Activated CD8-positive, alpha-beta T cell treated with anti-CD3 and anti-CD28 coated beads, Interleukin-2, amount 10 ng/mL, durations not matched to agents 7 days and 5 days (primary cell): ENCODE measurements around the gene STAMBP. TPM values are rescaled to one million over a fixed set of nuclear protein-coding genes. Genes with fewer than 3 reads are reported as not detected.

ENCODE experiments used
- ATAC-seq: fragments of 150-1000 bp; cut with Tn5 transposase; one replicate; pipeline ENCODE4 v1.10.0; 2021; ENCODE audit warnings: moderate library complexity
- CTCF ChIA-PET: fragments of 350-600 bp; sonication (Branson Sonifier 250); formaldehyde crosslinking; loops from one replicate; lab custom pipeline; 2021; ENCODE audit warnings: antibody characterized with exemption; lab: Charles Lee
- POLR2A ChIA-PET: fragments of 350-600 bp; sonication (Branson Sonifier 250); formaldehyde crosslinking; loops from one replicate; lab custom pipeline; 2021; ENCODE audit warnings: antibody characterized with exemption; lab: Charles Lee
- DNase-seq: peaks from one replicate; pipeline ENCODE4 v3.0.0-alpha.2; 2020
- H3K27ac Mint-ChIP-seq: one replicate; pipeline ENCODE4 v1.8.0; 2021; ENCODE audit warnings: mild to moderate bottlenecking, mixed read lengths
- H3K27me3 Mint-ChIP-seq: one replicate; pipeline ENCODE4 v1.8.0; 2021; ENCODE audit warnings: low read depth, mixed read lengths
- H3K36me3 Mint-ChIP-seq: one replicate; pipeline ENCODE4 v1.8.0; 2021; ENCODE audit warnings: low read depth, mixed read lengths
- H3K4me1 Mint-ChIP-seq: one replicate; pipeline ENCODE4 v1.8.0; 2021; ENCODE audit warnings: low read depth, mixed read lengths
- H3K4me3 Mint-ChIP-seq: one replicate; pipeline ENCODE4 v1.8.0; 2021; ENCODE audit warnings: mild to moderate bottlenecking, mixed read lengths
- H3K9me3 Mint-ChIP-seq: one replicate; pipeline ENCODE4 v1.8.0; 2022; ENCODE audit warnings: mixed read lengths; ENCODE audit not compliant: insufficient read depth
- total RNA-seq, 2 experiments: library from RNA; stranded (reverse); gene quantifications; one replicate each; pipeline ENCODE4 v1.2.3, GENCODE V29; 2021

The STAMBP gene
- total RNA-seq, 2 experiments from 2014 or later, result 33.6 to 34.9 TPM

- H3K27ac Mint-ChIP-seq, result no peak overlapping the region
- ChIA-PET POLR2A (interaction anchor here (2.8 kb wide), 1 partner anchor 355 kb away, joined by 6 read pairs; the partner anchor contains the start of gene MOB1A), CTCF (interaction anchor here (0.8 to 8.9 kb wide), 13 partner anchors 11 to 569 kb away, joined by 3 to 215 read pairs (median 6); partner anchors contain the start of gene BOLA3)
- H3K36me3 Mint-ChIP-seq, result no peaks in the 10 kb centered on the region
- no peaks in the 10 kb centered on the region for H3K9me3 Mint-ChIP-seq
- H3K27me3 Mint-ChIP-seq, result peaks cover 4% of the 10 kb centered on the region
- peaks cover 14% of the 10 kb centered on the region for H3K4me1 Mint-ChIP-seq
- ATAC-seq (no peak), DNase-seq (no peak)
- no peak overlapping the region for H3K4me3 Mint-ChIP-seq
Measured at GRCh38 chr2:73822991-73823390, 5.8 kb upstream of the STAMBP start.

GRCh38 chr2:73823416-73823815 is 5.3 kb upstream of the STAMBP start:
- H3K27me3 Mint-ChIP-seq, result peaks cover 4% of the 10 kb centered on the region
- H3K4me1 Mint-ChIP-seq, result peaks cover 16% of the 10 kb centered on the region
- H3K4me3 Mint-ChIP-seq, result no peak overlapping the region
- no peak overlapping the region for H3K27ac Mint-ChIP-seq
- DNase-seq (no peak), ATAC-seq (no peak)
- H3K36me3 Mint-ChIP-seq, result no peaks in the 10 kb centered on the region
- no peaks in the 10 kb centered on the region for H3K9me3 Mint-ChIP-seq
- ChIA-PET CTCF (interaction anchor here (0.5 to 8.9 kb wide), 37 partner anchors 10 to 575 kb away, joined by 3 to 215 read pairs (median 4); partner anchors contain the start of genes BOLA3 and MOB1A), POLR2A (interaction anchor here (1.2 to 2.8 kb wide), 2 partner anchors 104 to 355 kb away, joined by 3 to 6 read pairs; partner anchors contain the start of gene MOB1A)

- ATAC-seq (no peak), DNase-seq (peak; percentile 67)
- ChIA-PET POLR2A (interaction anchor here (1.2 to 2.8 kb wide), 2 partner anchors 103 to 354 kb away, joined by 3 to 6 read pairs; partner anchors contain the start of gene MOB1A), CTCF (interaction anchor here (0.5 to 8.9 kb wide), 51 partner anchors 9 to 763 kb away, joined by 3 to 215 read pairs (median 4); partner anchors contain the start of genes BOLA3 and MOB1A)
- H3K27me3 Mint-ChIP-seq, result peaks cover 3% of the 10 kb centered on the region
- peaks cover 19% of the 10 kb centered on the region for H3K4me1 Mint-ChIP-seq
- H3K27ac Mint-ChIP-seq, result no peak overlapping the region
- H3K9me3 Mint-ChIP-seq, result no peaks in the 10 kb centered on the region
- no peak overlapping the region for H3K4me3 Mint-ChIP-seq
- no peaks in the 10 kb centered on the region for H3K36me3 Mint-ChIP-seq
Measured at GRCh38 chr2:73823916-73824523, 4.7 kb upstream of the STAMBP start.

GRCh38 chr2:73825408-73825807 is 3.4 kb upstream of the STAMBP start:
- no peak for ATAC-seq
- ChIA-PET POLR2A (interaction anchor here (1.0 to 2.8 kb wide), 2 partner anchors 353 to 373 kb away, joined by 3 to 6 read pairs; partner anchors contain the start of genes MOB1A and MTHFD2), CTCF (interaction anchor here (1.0 to 8.9 kb wide), 13 partner anchors 9 to 353 kb away, joined by 3 to 215 read pairs (median 8); partner anchors contain the start of genes BOLA3 and MOB1A)
- H3K27ac Mint-ChIP-seq, result no peak overlapping the region
- no peak for DNase-seq
- H3K4me1 Mint-ChIP-seq, result peaks cover 30% of the 10 kb centered on the region
- H3K36me3 Mint-ChIP-seq, result no peaks in the 10 kb centered on the region
- peaks cover 2% of the 10 kb centered on the region for H3K27me3 Mint-ChIP-seq
- no peak overlapping the region for H3K4me3 Mint-ChIP-seq
- H3K9me3 Mint-ChIP-seq, result no peaks in the 10 kb centered on the region

GRCh38 chr2:73827018-73827417 is 1.7 kb upstream of the STAMBP start:
- no peaks in the 10 kb centered on the region for H3K9me3 Mint-ChIP-seq
- ChIA-PET POLR2A (interaction anchor here (0.9 to 1.1 kb wide), 2 partner anchors 100 to 351 kb away, joined by 3 to 7 read pairs; partner anchors contain the start of gene MOB1A), CTCF (interaction anchor here (0.7 to 8.9 kb wide), 52 partner anchors 12 to 760 kb away, joined by 3 to 215 read pairs (median 4); partner anchors contain the start of genes BOLA3, DGUOK, MOB1A and MTHFD2)
- peak overlapping the region; percentile 94 for H3K4me3 Mint-ChIP-seq
- H3K4me1 Mint-ChIP-seq, result peaks cover 43% of the 10 kb centered on the region
- ATAC-seq, result no peak
- DNase-seq, result peak; percentile 39
- peaks cover 12% of the 10 kb centered on the region for H3K36me3 Mint-ChIP-seq
- peaks cover 2% of the 10 kb centered on the region for H3K27me3 Mint-ChIP-seq
- no peak overlapping the region for H3K27ac Mint-ChIP-seq

- peaks cover 4% of the 10 kb centered on the region for H3K9me3 Mint-ChIP-seq
- CTCF ChIA-PET, result interaction anchor here (0.6 to 8.9 kb wide), 69 partner anchors 11 to 759 kb away, joined by 3 to 215 read pairs (median 4); partner anchors contain the start of genes BOLA3, DGUOK, MOB1A and MTHFD2
- H3K27me3 Mint-ChIP-seq, result peaks cover 2% of the 10 kb centered on the region
- no peak for ATAC-seq
- peak overlapping the region; percentile 94 for H3K27ac Mint-ChIP-seq
- peak overlapping the region; percentile 94 for H3K4me3 Mint-ChIP-seq
- POLR2A ChIA-PET, result interaction anchor here (0.5 to 1.4 kb wide), 8 partner anchors 46 to 564 kb away, joined by 3 to 16 read pairs (median 4); partner anchors contain the start of genes MOB1A and MTHFD2
- DNase-seq, result no peak
- peaks cover 48% of the 10 kb centered on the region for H3K4me1 Mint-ChIP-seq
- peaks cover 20% of the 10 kb centered on the region for H3K36me3 Mint-ChIP-seq
Measured at GRCh38 chr2:73827660-73828388, 937 bp upstream of the STAMBP start.

GRCh38 chr2:73828389-73828817 is 358 bp upstream of the STAMBP start:
- H3K27ac Mint-ChIP-seq, result peak overlapping the region; percentile 94
- peaks cover 2% of the 10 kb centered on the region for H3K27me3 Mint-ChIP-seq
- peaks cover 49% of the 10 kb centered on the region for H3K4me1 Mint-ChIP-seq
- peak overlapping the region; percentile 94 for H3K4me3 Mint-ChIP-seq
- peaks cover 4% of the 10 kb centered on the region for H3K9me3 Mint-ChIP-seq
- peaks cover 23% of the 10 kb centered on the region for H3K36me3 Mint-ChIP-seq
- no peak for DNase-seq
- CTCF ChIA-PET, result interaction anchor here (0.6 to 8.9 kb wide), 42 partner anchors 11 to 619 kb away, joined by 3 to 215 read pairs (median 4); partner anchors contain the start of genes BOLA3, DGUOK, MOB1A and MTHFD2
- POLR2A ChIA-PET, result interaction anchor here (0.5 to 1.4 kb wide), 8 partner anchors 13 to 563 kb away, joined by 3 to 16 read pairs (median 4); partner anchors contain the start of genes MOB1A and MTHFD2
- no peak for ATAC-seq

- ATAC-seq (no peak), DNase-seq (no peak)
- ChIA-PET POLR2A (no interaction called here), CTCF (no interaction called here)
- peaks cover 49% of the 10 kb centered on the region for H3K4me1 Mint-ChIP-seq
- H3K4me3 Mint-ChIP-seq, result peak overlapping the region; percentile 17
- no peaks in the 10 kb centered on the region for H3K27me3 Mint-ChIP-seq
- H3K9me3 Mint-ChIP-seq, result peaks cover 4% of the 10 kb centered on the region
- H3K36me3 Mint-ChIP-seq, result peaks cover 37% of the 10 kb centered on the region
- H3K27ac Mint-ChIP-seq, result peak overlapping the region; percentile 55
Measured at GRCh38 chr2:73830871-73831401, 2.2 kb downstream of the STAMBP start.

GRCh38 chr2:73832930-73833329 is 4.2 kb downstream of the STAMBP start:
- H3K4me1 Mint-ChIP-seq, result peaks cover 38% of the 10 kb centered on the region

GRCh38 chr2:73836141-73836943 is 7.6 kb downstream of the STAMBP start:
- Mint-ChIP-seq H3K4me3 (no peak overlapping the region), H3K27me3 (no peaks in the 10 kb centered on the region), H3K4me1 (peaks cover 12% of the 10 kb centered on the region), H3K27ac (no peak overlapping the region), H3K9me3 (peaks cover 4% of the 10 kb centered on the region), H3K36me3 (peaks cover 37% of the 10 kb centered on the region)
- ATAC-seq (no peak), DNase-seq (no peak)
- POLR2A ChIA-PET, result no interaction called here
- CTCF ChIA-PET, result no interaction called here

More at GRCh38 chr2:73832930-73833329, 4.2 kb downstream of the STAMBP start:
- Mint-ChIP-seq H3K27me3 (no peaks in the 10 kb centered on the region), H3K36me3 (peaks cover 39% of the 10 kb centered on the region), H3K27ac (peak overlapping the region; percentile 60), H3K9me3 (peaks cover 4% of the 10 kb centered on the region), H3K4me3 (no peak overlapping the region)
- POLR2A ChIA-PET, result interaction anchor here (1.0 kb wide), 1 partner anchor 43 kb away, joined by 5 read pairs; no protein-coding TSS in a partner anchor
- ATAC-seq (no peak), DNase-seq (no peak)
- CTCF ChIA-PET, result interaction anchor here (1.0 to 1.3 kb wide), 3 partner anchors 9 to 315 kb away, joined by 3 to 9 read pairs (median 3); partner anchors contain the start of gene BOLA3
